ENCODE measurements around the gene CRB1.

Gene CRB1

GRCh38 chr1:197515421-197515820 is 247.4 kb downstream of the CRB1 start:
- no peak for DNase-seq (ENCODE audit: low read depth)
- no peak overlapping the region for H3K4me3 ChIP-seq (ENCODE audit: control insufficient read depth, low read depth, low read length)
- TF ChIP-seq CTCF (conservative IDR thresholded peaks at IDR 0.05; ENCODE audit: control insufficient read depth, insufficient read depth, low read depth, low read length), result no peak

GRCh38 chr1:197519741-197520334 is 251.8 kb downstream of the CRB1 start:
- TF ChIP-seq CTCF (conservative IDR thresholded peaks at IDR 0.05; ENCODE audit: control insufficient read depth, insufficient read depth, low read depth, low read length), result peak; percentile 43
- H3K4me3 ChIP-seq (ENCODE audit: control insufficient read depth, low read depth, low read length), result no peak overlapping the region
- peak; percentile 20 for DNase-seq (ENCODE audit: low read depth)

- no peak overlapping the region for H3K4me3 ChIP-seq (ENCODE audit: control insufficient read depth, low read depth, low read length)
- peak; percentile 72 for TF ChIP-seq CTCF (conservative IDR thresholded peaks at IDR 0.05; ENCODE audit: control insufficient read depth, insufficient read depth, low read depth, low read length)
- peak; percentile 46 for DNase-seq (ENCODE audit: low read depth)
Observed at GRCh38 chr1:197521118-197521739, 253.2 kb downstream of the CRB1 start.

GRCh38 chr1:197526736-197527371 is 258.8 kb downstream of the CRB1 start:
- TF ChIP-seq CTCF (conservative IDR thresholded peaks at IDR 0.05; ENCODE audit: control insufficient read depth, insufficient read depth, low read depth, low read length), result peak; percentile 42
- H3K4me3 ChIP-seq (ENCODE audit: control insufficient read depth, low read depth, low read length), result no peak overlapping the region
- peak; percentile 47 for DNase-seq (ENCODE audit: low read depth)
